IPS-18a (cell line): ENCODE results near the gene COL19A1.

Source experiments
- H3K27ac ChIP-seq: one replicate; pipeline ENCODE4 v1.5.1; 2013; ENCODE audit warnings: low read length
- H3K27me3 ChIP-seq: one replicate; pipeline ENCODE4 v1.6.1; 2013; ENCODE audit warnings: mild to moderate bottlenecking, low read length; ENCODE audit not compliant: control insufficient read depth, insufficient read depth
- H3K36me3 ChIP-seq: one replicate; pipeline ENCODE4 v1.6.1; 2013; ENCODE audit warnings: low read depth, low read length; ENCODE audit not compliant: control insufficient read depth
- H3K4me1 ChIP-seq: one replicate; pipeline ENCODE4 v1.6.1; 2013; ENCODE audit warnings: low read depth, low read length; ENCODE audit not compliant: control insufficient read depth
- H3K4me3 ChIP-seq: one replicate; pipeline ENCODE4 v1.5.1; 2013; ENCODE audit warnings: low read length
- H3K9ac ChIP-seq: one replicate; pipeline ENCODE4 v1.6.1; 2013; ENCODE audit warnings: mild to moderate bottlenecking, low read length, moderate library complexity
- H3K9me3 ChIP-seq: one replicate; pipeline ENCODE4 v1.6.1; 2013; ENCODE audit warnings: low read depth, low read length; ENCODE audit not compliant: control insufficient read depth

The COL19A1 gene

GRCh38 chr6:69835414-69836179 lies 30.8 kb upstream of the COL19A1 start:
- H3K4me3 ChIP-seq: no peak overlapping the region

GRCh38 chr6:69841862-69842261 lies 24.5 kb upstream of the COL19A1 start:
- H3K27ac ChIP-seq: no peak overlapping the region
- H3K4me3 ChIP-seq: no peak overlapping the region
- H3K36me3 ChIP-seq: no peaks in the 10 kb centered on the region
- H3K9ac ChIP-seq: no peak overlapping the region
- H3K4me1 ChIP-seq: no peaks in the 10 kb centered on the region
- no peaks in the 10 kb centered on the region for H3K9me3 ChIP-seq
- H3K27me3 ChIP-seq: no peaks in the 10 kb centered on the region

More at GRCh38 chr6:69835414-69836179, 30.8 kb upstream of the COL19A1 start:
- Histone ChIP-seq H3K36me3 (no peaks in the 10 kb centered on the region), H3K9me3 (no peaks in the 10 kb centered on the region), H3K4me1 (no peaks in the 10 kb centered on the region), H3K9ac (no peak overlapping the region), H3K27ac (no peak overlapping the region), H3K27me3 (no peaks in the 10 kb centered on the region)

- Histone ChIP-seq H3K4me1 (no peaks in the 10 kb centered on the region), H3K27ac (no peak overlapping the region), H3K4me3 (no peak overlapping the region), H3K9ac (no peak overlapping the region), H3K27me3 (no peaks in the 10 kb centered on the region), H3K9me3 (no peaks in the 10 kb centered on the region), H3K36me3 (no peaks in the 10 kb centered on the region)
These were observed 23.2 kb upstream of the COL19A1 start for GRCh38 chr6:69843189-69843588.

- no peaks in the 10 kb centered on the region for H3K36me3 ChIP-seq
- no peaks in the 10 kb centered on the region for H3K4me1 ChIP-seq
- H3K9me3 ChIP-seq: no peaks in the 10 kb centered on the region
- H3K4me3 ChIP-seq: no peak overlapping the region
- no peak overlapping the region for H3K27ac ChIP-seq
- no peak overlapping the region for H3K9ac ChIP-seq
- no peaks in the 10 kb centered on the region for H3K27me3 ChIP-seq
These were observed 20.0 kb upstream of the COL19A1 start for GRCh38 chr6:69846312-69846711.

GRCh38 chr6:69846770-69847491 lies 19.4 kb upstream of the COL19A1 start:
- no peak overlapping the region for H3K27ac ChIP-seq
- no peaks in the 10 kb centered on the region for H3K9me3 ChIP-seq
- no peaks in the 10 kb centered on the region for H3K4me1 ChIP-seq
- no peak overlapping the region for H3K9ac ChIP-seq
- no peaks in the 10 kb centered on the region for H3K36me3 ChIP-seq
- no peaks in the 10 kb centered on the region for H3K27me3 ChIP-seq
- no peak overlapping the region for H3K4me3 ChIP-seq

GRCh38 chr6:69847492-69847788 lies 18.9 kb upstream of the COL19A1 start:
- Histone ChIP-seq H3K4me3 (no peak overlapping the region), H3K36me3 (no peaks in the 10 kb centered on the region), H3K9ac (no peak overlapping the region), H3K4me1 (no peaks in the 10 kb centered on the region), H3K27ac (no peak overlapping the region), H3K9me3 (peaks cover under 1% of the 10 kb centered on the region), H3K27me3 (no peaks in the 10 kb centered on the region)

- H3K27me3 ChIP-seq: no peaks in the 10 kb centered on the region
- H3K36me3 ChIP-seq: no peaks in the 10 kb centered on the region
These were observed 17.8 kb upstream of the COL19A1 start for GRCh38 chr6:69848552-69848951.

GRCh38 chr6:69852706-69853105 lies 13.7 kb upstream of the COL19A1 start:
- Histone ChIP-seq H3K9me3 (peaks cover 2% of the 10 kb centered on the region), H3K4me3 (no peak overlapping the region), H3K4me1 (no peaks in the 10 kb centered on the region), H3K9ac (no peak overlapping the region), H3K27me3 (no peaks in the 10 kb centered on the region), H3K36me3 (no peaks in the 10 kb centered on the region), H3K27ac (no peak overlapping the region)

More at GRCh38 chr6:69848552-69848951, 17.8 kb upstream of the COL19A1 start:
- Histone ChIP-seq H3K27ac (no peak overlapping the region), H3K9ac (no peak overlapping the region), H3K4me1 (no peaks in the 10 kb centered on the region), H3K9me3 (peaks cover 2% of the 10 kb centered on the region), H3K4me3 (no peak overlapping the region)

- Histone ChIP-seq H3K9me3 (no peaks in the 10 kb centered on the region), H3K27me3 (peaks cover 22% of the 10 kb centered on the region), H3K36me3 (no peaks in the 10 kb centered on the region), H3K9ac (no peak overlapping the region), H3K4me1 (peaks cover 8% of the 10 kb centered on the region), H3K4me3 (no peak overlapping the region), H3K27ac (no peak overlapping the region)
These were observed 4.4 kb upstream of the COL19A1 start for GRCh38 chr6:69861986-69862385.

- H3K4me1 ChIP-seq: peaks cover 12% of the 10 kb centered on the region
- H3K27ac ChIP-seq: no peak overlapping the region
- H3K36me3 ChIP-seq: no peaks in the 10 kb centered on the region
- H3K4me3 ChIP-seq: no peak overlapping the region
- H3K9me3 ChIP-seq: no peaks in the 10 kb centered on the region
- H3K27me3 ChIP-seq: peaks cover 38% of the 10 kb centered on the region
- H3K9ac ChIP-seq: no peak overlapping the region
These were observed 2.6 kb upstream of the COL19A1 start for GRCh38 chr6:69863766-69864165.

GRCh38 chr6:69865126-69865525 lies 1.2 kb upstream of the COL19A1 start:
- Histone ChIP-seq H3K4me1 (peaks cover 12% of the 10 kb centered on the region), H3K36me3 (no peaks in the 10 kb centered on the region), H3K9me3 (no peaks in the 10 kb centered on the region), H3K27me3 (peaks cover 41% of the 10 kb centered on the region), H3K4me3 (no peak overlapping the region), H3K9ac (no peak overlapping the region), H3K27ac (no peak overlapping the region)
